Stomach (tissue), 4 donors: ENCODE results near the gene KATNAL2.

Source experiments
- EP300 ChIP-seq: sonication (generic); formaldehyde crosslinking; IDR thresholded peaks from one replicate; pipeline ENCODE4 v1.6.1; 2017; ENCODE audit warnings: antibody characterized with exemption
- POLR2AphosphoS5 ChIP-seq, 3 donors: sonication (generic); formaldehyde crosslinking; IDR thresholded peaks; one replicate each; pipeline ENCODE4 v1.6.1; 2016; ENCODE audit warnings: antibody characterized with exemption in 3 of 3
- TF ChIP-seq, protein P1 (sequence below), 7 experiments: fragments of 450-650 bp in 4 of 7; fragments of 200-600 bp in 3 of 7; sonication (generic) in 3 of 7; IDR thresholded peaks; one replicate each; pipeline ENCODE4 v1.5.1; 2016 to 2019; ENCODE audit warnings: antibody characterized with exemption in 7 of 7, control low read depth in 2 of 7, mild to moderate bottlenecking in 1 of 7

DNA sequence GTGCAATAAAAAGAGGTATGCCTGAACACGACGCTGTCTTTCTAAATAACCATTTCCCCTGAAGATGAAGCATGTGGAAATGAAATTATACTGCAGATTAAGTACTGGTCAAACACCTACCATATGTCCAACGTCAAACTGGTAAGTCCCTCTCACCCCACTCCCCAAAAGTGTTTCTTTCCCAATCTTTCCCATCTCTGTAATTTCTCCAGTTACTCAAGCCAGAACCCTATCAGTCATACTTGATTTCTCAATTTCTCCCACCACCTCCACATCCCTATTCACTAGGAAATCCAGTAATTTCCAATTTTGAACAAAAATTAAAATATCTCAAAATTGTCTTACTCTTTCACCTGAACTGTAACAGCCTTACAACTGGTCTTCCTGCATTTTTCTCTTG lies 203.7 kb downstream of the KATNAL2 start:
- TF ChIP-seq, protein P1, sequence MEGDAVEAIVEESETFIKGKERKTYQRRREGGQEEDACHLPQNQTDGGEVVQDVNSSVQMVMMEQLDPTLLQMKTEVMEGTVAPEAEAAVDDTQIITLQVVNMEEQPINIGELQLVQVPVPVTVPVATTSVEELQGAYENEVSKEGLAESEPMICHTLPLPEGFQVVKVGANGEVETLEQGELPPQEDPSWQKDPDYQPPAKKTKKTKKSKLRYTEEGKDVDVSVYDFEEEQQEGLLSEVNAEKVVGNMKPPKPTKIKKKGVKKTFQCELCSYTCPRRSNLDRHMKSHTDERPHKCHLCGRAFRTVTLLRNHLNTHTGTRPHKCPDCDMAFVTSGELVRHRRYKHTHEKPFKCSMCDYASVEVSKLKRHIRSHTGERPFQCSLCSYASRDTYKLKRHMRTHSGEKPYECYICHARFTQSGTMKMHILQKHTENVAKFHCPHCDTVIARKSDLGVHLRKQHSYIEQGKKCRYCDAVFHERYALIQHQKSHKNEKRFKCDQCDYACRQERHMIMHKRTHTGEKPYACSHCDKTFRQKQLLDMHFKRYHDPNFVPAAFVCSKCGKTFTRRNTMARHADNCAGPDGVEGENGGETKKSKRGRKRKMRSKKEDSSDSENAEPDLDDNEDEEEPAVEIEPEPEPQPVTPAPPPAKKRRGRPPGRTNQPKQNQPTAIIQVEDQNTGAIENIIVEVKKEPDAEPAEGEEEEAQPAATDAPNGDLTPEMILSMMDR (IDR thresholded peaks at IDR 0.05): no peak
- TF ChIP-seq EP300: no peak
- no peak for TF ChIP-seq POLR2AphosphoS5 (IDR thresholded peaks at IDR 0.05)
